ENCODE results near the gene PRPF40A.

DNA sequence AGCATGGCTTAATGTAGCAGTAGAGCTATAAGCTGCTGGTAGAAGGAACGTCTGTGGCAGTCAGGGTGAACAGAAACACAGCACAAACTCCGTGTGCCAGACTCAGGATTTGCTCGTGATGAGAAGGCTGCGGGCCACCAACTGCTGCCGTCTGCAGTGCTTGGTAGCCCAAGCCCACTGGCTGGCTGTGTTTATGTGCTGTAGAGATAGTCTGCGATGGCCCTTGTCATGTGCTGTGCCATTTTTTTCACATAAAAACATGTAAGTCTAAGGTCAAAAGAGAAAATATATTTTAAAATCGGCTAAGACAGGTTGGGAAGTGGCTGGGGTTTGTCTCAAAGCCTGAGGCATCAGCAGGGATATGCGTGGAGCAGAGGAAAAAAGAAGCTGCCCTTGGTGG is 78.7 kb downstream of the PRPF40A start:
- no peak for TF ChIP-seq EZH2 (IDR thresholded peaks at IDR 0.05)
- no peak for TF ChIP-seq POLR2AphosphoS5 (IDR thresholded peaks at IDR 0.05; ENCODE audit: borderline replicate concordance, low read depth, low read length)
